HepG2 (cell line): ENCODE measurements around the gene FN1. TPM values are rescaled to one million over a fixed set of nuclear protein-coding genes. Genes with fewer than 3 reads are reported as not detected.

Experiments used
- ATAC-seq: fragments of 200-7000 bp; cut with Tn5 transposase; 3 replicates; pipeline ENCODE4 v1.9.1; 2020; ENCODE audit warnings: mild to moderate bottlenecking, moderate library complexity
- BruUV-seq: library from RNA; stranded (reverse); fragments of 400-500 nt; replicated peaks from 2 replicates; lab custom pipeline; 2021; lab: Mats Ljungman, UMichigan
- CTCF ChIA-PET: fragments of 300-600 bp; formaldehyde crosslinking; extraction: SDS; loops from one replicate; lab custom pipeline; 2021; ENCODE audit warnings: low total read pairs, inconsistent platforms, low intra/inter-chr PET ratio; lab: Yijun Ruan, JAX
- POLR2A ChIA-PET: fragments of 350-600 bp; sonication (Branson Sonifier 250); formaldehyde crosslinking; loops from one replicate; lab custom pipeline; 2020; ENCODE audit warnings: antibody characterized with exemption, inconsistent platforms; lab: Yijun Ruan, JAX
- DNase-seq: peaks from one replicate; pipeline ENCODE4 v3.0.0-alpha.2; 2015; ENCODE audit warnings: low spot score
- FAIRE-seq: peaks from 3 replicates; lab custom pipeline; 2011; peaks lifted over from hg19 to GRCh38; lab: Jason Lieb, UNC
- H2AFZ ChIP-seq: one replicate; pipeline ENCODE4 v1.6.1; 2011; ENCODE audit warnings: low read length, inconsistent platforms
- H3K27ac ChIP-seq: fragments of 300-600 bp; 3 replicates; pipeline ENCODE4 v1.8.0; 2011; ENCODE audit warnings: mixed run types, mild to moderate bottlenecking, mixed read lengths, low read length, inconsistent platforms; ENCODE audit not compliant: insufficient read depth; ENCODE audit errors: extremely low read length
- H3K27me3 ChIP-seq, 2 experiments: fragments of 200-600 bp in 1 of 2; 2 replicates in 1 of 2; 3 replicates in 1 of 2; pipeline versions ENCODE4 v1.6.0 to v1.8.0; 2011; ENCODE audit warnings: low read length in 2 of 2, mild to moderate bottlenecking in 2 of 2, moderate library complexity in 2 of 2, inconsistent platforms in 1 of 2; ENCODE audit not compliant: insufficient read depth in 2 of 2, control insufficient read depth in 1 of 2
- H3K36me3 ChIP-seq, 2 experiments: fragments of 200-600 bp in 1 of 2; replicated peaks in 1 of 2; 2 replicates in 1 of 2; 3 replicates in 1 of 2; pipeline versions ENCODE4 v1.5.1 to v1.8.0; 2011; ENCODE audit warnings: low read length in 2 of 2, inconsistent platforms in 1 of 2; ENCODE audit not compliant: insufficient read depth in 2 of 2, control insufficient read depth in 1 of 2
- H3K4me1 ChIP-seq: 2 replicates; pipeline ENCODE4 v1.5.1; 2012; ENCODE audit warnings: low read length, inconsistent platforms; ENCODE audit not compliant: insufficient read depth
- H3K4me2 ChIP-seq: 2 replicates; pipeline ENCODE4 v1.6.0; 2011; ENCODE audit warnings: low read depth, low read length, inconsistent platforms
- H3K4me3 ChIP-seq, 3 experiments: fragments of 200-600 bp in 1 of 3; sonication (generic), shearing (Covaris generic) in 1 of 3; replicated peaks in 1 of 3; 2 replicates each; pipeline ENCODE4 v1.5.1; 2011 to 2016; ENCODE audit warnings: low read length in 3 of 3, inconsistent platforms in 2 of 3, low read depth in 2 of 3, mild to moderate bottlenecking in 2 of 3, control low read depth in 1 of 3, mixed read lengths in 1 of 3; ENCODE audit not compliant: insufficient read depth in 1 of 3
- H3K79me2 ChIP-seq: one replicate; pipeline ENCODE4 v1.6.1; 2011; ENCODE audit warnings: low read length, inconsistent platforms; ENCODE audit not compliant: insufficient read depth
- H3K9ac ChIP-seq: 2 replicates; pipeline ENCODE4 v1.6.0; 2011; ENCODE audit warnings: mild to moderate bottlenecking, low read depth, low read length, inconsistent platforms; ENCODE audit not compliant: insufficient read depth
- H3K9me3 ChIP-seq: 2 replicates; pipeline ENCODE4 v1.5.1; 2012; ENCODE audit warnings: mild to moderate bottlenecking, low read length
- H4K20me1 ChIP-seq: 2 replicates; pipeline ENCODE4 v1.6.0; 2011; ENCODE audit warnings: inconsistent platforms, mild to moderate bottlenecking, low read length, moderate library complexity; ENCODE audit not compliant: insufficient read depth
- CHCHD3 ChIP-seq: sonication (generic); formaldehyde crosslinking; IDR thresholded peaks from 2 replicates; pipeline ENCODE4 v1.8.0; 2022; ENCODE audit warnings: mild to moderate bottlenecking, missing genetic modification reagents, moderate library complexity
- FIP1L1 ChIP-seq: fragments of 200-400 bp; formaldehyde crosslinking; IDR thresholded peaks from 2 replicates; pipeline ENCODE4 v1.6.1; 2018; ENCODE audit warnings: low read depth, mild to moderate bottlenecking, low read length, moderate library complexity, borderline replicate concordance; ENCODE audit not compliant: insufficient read depth
- FOXK1 ChIP-seq: sonication (generic); formaldehyde crosslinking; IDR thresholded peaks from 2 replicates; pipeline ENCODE4 v1.4.0; 2020; ENCODE audit warnings: low read depth, missing genetic modification reagents, borderline replicate concordance
- ISL2 ChIP-seq: sonication (generic); formaldehyde crosslinking; IDR thresholded peaks from 2 replicates; pipeline ENCODE4 v1.5.0; 2020; ENCODE audit warnings: missing genetic modification reagents
- POLR2AphosphoS5 ChIP-seq: IDR thresholded peaks from 2 replicates; pipeline ENCODE4 v1.6.1; 2012; ENCODE audit warnings: low read depth, low read length
- RARA ChIP-seq: IDR thresholded peaks from 2 replicates; pipeline ENCODE4 v1.6.1; 2016; ENCODE audit warnings: missing genetic modification reagents, missing compliant biosample characterization
- RBFOX2 ChIP-seq: fragments of 200-400 bp; formaldehyde crosslinking; IDR thresholded peaks from 2 replicates; pipeline ENCODE4 v1.6.1; 2017; ENCODE audit warnings: low read depth, mild to moderate bottlenecking, low read length
- SATB2 ChIP-seq: sonication (generic); formaldehyde crosslinking; IDR thresholded peaks from 2 replicates; pipeline ENCODE4 v1.5.0; 2020; ENCODE audit warnings: missing genetic modification reagents
- SIN3B ChIP-seq: fragments of 150-350 bp; IDR thresholded peaks from 2 replicates; pipeline ENCODE4 v1.6.1; 2014; ENCODE audit warnings: low read length
- SOX6 ChIP-seq, 2 experiments: fragments of 450-650 bp in 1 of 2; sonication (generic) in 1 of 2; formaldehyde crosslinking in 1 of 2; IDR thresholded peaks; 2 replicates each; pipeline versions ENCODE4 v1.4.0 to v1.6.1; 2017 to 2020; ENCODE audit warnings: antibody characterized with exemption in 1 of 2, mild to moderate bottlenecking in 1 of 2, missing genetic modification reagents in 1 of 2
- ZFP62 ChIP-seq: sonication (generic); formaldehyde crosslinking; IDR thresholded peaks from 2 replicates; pipeline ENCODE4 v1.4.0; 2020; ENCODE audit warnings: missing genetic modification reagents
- ZNF124 ChIP-seq: sonication (generic); formaldehyde crosslinking; IDR thresholded peaks from 2 replicates; pipeline ENCODE4 v1.4.0; 2020; ENCODE audit warnings: missing genetic modification reagents
- ZNF143 ChIP-seq: sonication (generic); formaldehyde crosslinking; IDR thresholded peaks from 2 replicates; pipeline ENCODE4 v1.4.0; 2020; ENCODE audit warnings: missing genetic modification reagents
- ZNF510 ChIP-seq: sonication (generic); formaldehyde crosslinking; IDR thresholded peaks from 2 replicates; pipeline ENCODE4 v1.4.0; 2020; ENCODE audit warnings: low read depth, mild to moderate bottlenecking, missing genetic modification reagents
- ZNF552 ChIP-seq: sonication (generic); formaldehyde crosslinking; IDR thresholded peaks from 2 replicates; pipeline ENCODE4 v1.9.0; 2022; ENCODE audit warnings: missing genetic modification reagents, mild to moderate bottlenecking, borderline replicate concordance
- ZNF598 ChIP-seq: sonication (generic); formaldehyde crosslinking; IDR thresholded peaks from 2 replicates; pipeline ENCODE4 v1.5.1; 2020; ENCODE audit warnings: mild to moderate bottlenecking, missing genetic modification reagents, borderline replicate concordance
- WGBS: methylation state at CpG from one replicate; pipeline ENCODE4 v1.1.6; 2017; ENCODE audit warnings: low lambda C conversion rate; 5-methylcytosine and 5-hydroxymethylcytosine counted together
- in situ Hi-C: cut with HindIII; loops from 2 replicates; pipeline ENCODE4 v1.10.0; 2017; ENCODE audit warnings: low pct_unique_long_range_greater_than_20kb; ENCODE audit not compliant: extremely low pct_ligation_motif_present
- intact Hi-C: fragments of 100-400 bp; cut with micrococcal nuclease; formaldehyde crosslinking; loops from one replicate; pipeline ENCODE4 v1.10.0; 2022; ENCODE audit not compliant: unreplicated experiment
- polyA plus RNA-seq, 8 experiments: library from polyadenylated mRNA; depleted of rRNA in 3 of 8; stranded (reverse) in 7 of 8; unstranded in 1 of 8; fragments of >200 nt; fragmentation: Illumina TruSeq in 4 of 8; extraction: Trizol in 4 of 8; gene quantifications; 2 replicates each; pipeline versions ENCODE4 v1.2.1 to v1.2.3, GENCODE V29; 2011 to 2016; ENCODE audit warnings: low read depth in 4 of 8, missing spikeins in 1 of 8, mixed read lengths in 1 of 8; ENCODE audit not compliant: insufficient read depth in 1 of 8
- total RNA-seq, 5 experiments: library from RNA; depleted of rRNA; stranded (reverse); fragments of >200 nt; fragmentation: Illumina TruSeq; extraction: Trizol; gene quantifications; 2 replicates each; pipeline ENCODE4 v1.2.3, GENCODE V29; 2016; ENCODE audit warnings: low read depth in 1 of 5
- TF ChIP-seq, protein P1 (sequence below): sonication (generic); formaldehyde crosslinking; IDR thresholded peaks from 2 replicates; pipeline ENCODE4 v1.4.0; 2020; ENCODE audit warnings: mild to moderate bottlenecking, missing genetic modification reagents
- TF ChIP-seq, protein P2 (sequence below): IDR thresholded peaks from 2 replicates; pipeline ENCODE4 v1.6.1; 2016; ENCODE audit warnings: missing compliant biosample characterization, missing genetic modification reagents, borderline replicate concordance

The FN1 gene
- total and polyA plus RNA-seq, 2 of the 13 experiments (the other 11 are each of a cell fraction or from before 2014, with no cell fraction given), result 1,847 to 6,471 TPM

DNA sequence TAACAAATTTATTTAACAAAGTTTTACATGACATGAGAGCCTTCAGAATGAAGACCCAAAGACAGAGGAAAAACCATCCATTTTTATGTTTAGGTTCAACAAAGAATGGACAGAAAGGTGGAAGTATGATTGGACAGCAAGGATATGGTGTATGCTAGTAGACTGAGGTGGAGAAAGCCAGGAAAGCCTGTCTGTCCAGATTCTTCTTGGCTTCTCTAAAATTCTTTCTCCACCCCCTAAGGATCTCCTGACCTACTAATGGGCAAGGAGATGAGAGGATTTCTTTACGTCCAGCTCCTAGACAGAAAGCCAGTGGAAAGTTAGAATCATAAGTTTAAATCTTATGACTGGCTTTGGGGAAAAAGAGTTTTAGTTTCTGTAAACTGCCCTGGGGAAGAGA is 121.0 kb downstream of the FN1 start:
- DNase-seq, result no peak
- no TSS peak for BruUV-seq

DNA sequence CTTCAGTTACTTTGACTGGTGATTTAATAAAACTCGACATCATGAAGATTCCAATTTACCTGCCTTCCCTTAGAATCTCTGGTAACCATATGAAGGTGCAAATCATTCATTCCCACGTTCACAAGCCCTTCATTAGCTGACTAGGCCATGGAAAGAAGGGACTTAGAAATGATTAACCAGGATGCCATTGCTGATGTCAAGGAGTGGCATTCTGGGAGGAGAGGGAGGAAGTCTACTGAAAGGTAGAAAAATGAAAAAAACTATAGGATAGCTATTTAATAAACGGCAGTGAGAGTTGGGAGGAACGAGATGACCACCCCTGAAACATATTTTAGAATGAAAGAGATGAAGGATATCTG is 122.6 kb downstream of the FN1 start:
- peak overlapping the region; percentile 11 for H3K27ac ChIP-seq
- FAIRE-seq, result peak; percentile 63
- peaks cover 40% of the 10 kb centered on the region for H3K79me2 ChIP-seq
- H3K9me3 ChIP-seq, result no peaks in the 10 kb centered on the region
- H3K27me3 ChIP-seq, result no peaks in the 10 kb centered on the region; a peak in 1 of 5 replicates
- no peaks in the 10 kb centered on the region; the same call in 1 of the 2 replicates for H4K20me1 ChIP-seq
- TSS peak; percentile 52 for BruUV-seq
- H3K36me3 ChIP-seq, result peaks cover 2 to 10% of the 10 kb centered on the region in 2 experiments; a peak in 3 of 5 replicates
- peak overlapping the region; percentile 99 for H3K4me2 ChIP-seq
- peak; percentile 44 for DNase-seq
- in situ Hi-C loops (no loop called here), intact Hi-C loops (loop anchor here (5.0 kb wide), 1 partner anchor 519 kb away; no protein-coding TSS in a partner anchor)
- 66% methylated on average over 4 of the region's 4 CpGs for WGBS
- CTCF ChIA-PET, result no interaction called here
- peak overlapping the region; percentile 85 for H3K9ac ChIP-seq
- POLR2A ChIA-PET, result interaction anchor here (1.5 kb wide), 1 partner anchor 105 kb away, joined by 5 read pairs; no protein-coding TSS in a partner anchor
- no peak overlapping the region for H2AFZ ChIP-seq
- H3K4me3 ChIP-seq, result peak overlapping the region in 2 of 3 experiments; percentile 83 to 86; a peak in 3 of 6 replicates
- ATAC-seq, result no peak
- peaks cover 53% of the 10 kb centered on the region for H3K4me1 ChIP-seq
- TF ChIP-seq ZNF143 (CRISPR knock-in tag), result peak; percentile 67
- no peak for TF ChIP-seq ZNF552 (CRISPR knock-in tag)
- no peak for TF ChIP-seq FOXK1
- no peak for TF ChIP-seq ZNF124
- TF ChIP-seq ZFP62, result no peak
- TF ChIP-seq RBFOX2, result no peak
- no peak for TF ChIP-seq ISL2 (CRISPR knock-in tag)
- no peak for TF ChIP-seq RARA
- no peak for TF ChIP-seq FIP1L1
- TF ChIP-seq ZNF598 (CRISPR knock-in tag), result no peak
- TF ChIP-seq, protein P1, sequence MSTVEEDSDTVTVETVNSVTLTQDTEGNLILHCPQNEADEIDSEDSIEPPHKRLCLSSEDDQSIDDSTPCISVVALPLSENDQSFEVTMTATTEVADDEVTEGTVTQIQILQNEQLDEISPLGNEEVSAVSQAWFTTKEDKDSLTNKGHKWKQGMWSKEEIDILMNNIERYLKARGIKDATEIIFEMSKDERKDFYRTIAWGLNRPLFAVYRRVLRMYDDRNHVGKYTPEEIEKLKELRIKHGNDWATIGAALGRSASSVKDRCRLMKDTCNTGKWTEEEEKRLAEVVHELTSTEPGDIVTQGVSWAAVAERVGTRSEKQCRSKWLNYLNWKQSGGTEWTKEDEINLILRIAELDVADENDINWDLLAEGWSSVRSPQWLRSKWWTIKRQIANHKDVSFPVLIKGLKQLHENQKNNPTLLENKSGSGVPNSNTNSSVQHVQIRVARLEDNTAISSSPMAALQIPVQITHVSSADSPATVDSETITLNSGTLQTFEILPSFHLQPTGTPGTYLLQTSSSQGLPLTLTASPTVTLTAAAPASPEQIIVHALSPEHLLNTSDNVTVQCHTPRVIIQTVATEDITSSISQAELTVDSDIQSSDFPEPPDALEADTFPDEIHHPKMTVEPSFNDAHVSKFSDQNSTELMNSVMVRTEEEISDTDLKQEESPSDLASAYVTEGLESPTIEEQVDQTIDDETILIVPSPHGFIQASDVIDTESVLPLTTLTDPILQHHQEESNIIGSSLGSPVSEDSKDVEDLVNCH, result no peak
- TF ChIP-seq, protein P2, sequence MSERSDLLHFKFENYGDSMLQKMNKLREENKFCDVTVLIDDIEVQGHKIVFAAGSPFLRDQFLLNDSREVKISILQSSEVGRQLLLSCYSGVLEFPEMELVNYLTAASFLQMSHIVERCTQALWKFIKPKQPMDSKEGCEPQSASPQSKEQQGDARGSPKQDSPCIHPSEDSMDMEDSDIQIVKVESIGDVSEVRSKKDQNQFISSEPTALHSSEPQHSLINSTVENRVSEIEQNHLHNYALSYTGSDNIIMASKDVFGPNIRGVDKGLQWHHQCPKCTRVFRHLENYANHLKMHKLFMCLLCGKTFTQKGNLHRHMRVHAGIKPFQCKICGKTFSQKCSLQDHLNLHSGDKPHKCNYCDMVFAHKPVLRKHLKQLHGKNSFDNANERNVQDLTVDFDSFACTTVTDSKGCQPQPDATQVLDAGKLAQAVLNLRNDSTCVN (CRISPR knock-in tag), result no peak
- no peak for TF ChIP-seq SOX6 (IDR thresholded peaks at IDR 0.05)
- TF ChIP-seq SOX6 (CRISPR knock-in tag; IDR thresholded peaks at IDR 0.05), result 0 out of 2 replicates have a peak, but pooled peaks have one; percentile 4

More for the DNA sequence above, 121.0 kb downstream of the FN1 start:
- intact Hi-C loops, result loop anchor here (5.0 kb wide), 1 partner anchor 517 kb away; no protein-coding TSS in a partner anchor
- Histone ChIP-seq H3K4me2 (no peak overlapping the region), H3K27ac (no peak overlapping the region), H3K9me3 (no peaks in the 10 kb centered on the region), H3K4me1 (peaks cover 53% of the 10 kb centered on the region), H3K4me3 (no peak overlapping the region)
- 98% methylated on average over 1 of the region's 1 CpG for WGBS
- CTCF ChIA-PET, result no interaction called here
- 0 out of 2 replicates have a peak, but pooled peaks have one; percentile 31 for TF ChIP-seq RBFOX2
- TF ChIP-seq SATB2 (CRISPR knock-in tag), result no peak
- TF ChIP-seq ZNF510, result no peak
- peak; percentile 26; the same call in 1 of the 2 replicates for TF ChIP-seq POLR2AphosphoS5
- no peak for TF ChIP-seq CHCHD3 (CRISPR knock-in tag)
- no peak for TF ChIP-seq SIN3B
- TF ChIP-seq, all 625 proteins: peak for 2
- FAIRE-seq (no peak), ATAC-seq (no peak)
- peaks cover 10 to 27% of the 10 kb centered on the region in 2 experiments for H3K36me3 ChIP-seq
- H3K79me2 ChIP-seq, result peaks cover 44% of the 10 kb centered on the region
- POLR2A ChIA-PET, result no interaction called here
- in situ Hi-C loops, result no loop called here
- H2AFZ ChIP-seq, result no peak overlapping the region
- H3K27me3 ChIP-seq, result no peaks in the 10 kb centered on the region; a peak in 1 of 5 replicates
- H4K20me1 ChIP-seq, result no peaks in the 10 kb centered on the region; the same call in 1 of the 2 replicates
- H3K9ac ChIP-seq, result no peak overlapping the region
